Vagina (tissue), 2 donors: Measurements from ENCODE around the gene PRRT4. TPM values are rescaled to one million over a fixed set of nuclear protein-coding genes. Genes with fewer than 3 reads are reported as not detected.

Source experiments
- DNase-seq, 2 donors: peaks; one replicate each; pipeline ENCODE4 v3.0.0-alpha.2; 2017; ENCODE audit errors: extremely low spot score in 2 of 2
- H3K27ac ChIP-seq: fragments of 200-600 bp; sonication (generic); one replicate; pipeline ENCODE4 v1.5.1; 2019
- H3K27me3 ChIP-seq: fragments of 200-600 bp; sonication (generic); one replicate; pipeline ENCODE4 v1.5.1; 2019
- H3K36me3 ChIP-seq, 2 donors: fragments of 200-600 bp; sonication (generic); one replicate each; pipeline ENCODE4 v1.5.1; 2017 to 2019
- H3K4me1 ChIP-seq: fragments of 200-600 bp; sonication (generic); one replicate; pipeline ENCODE4 v1.5.1; 2019
- H3K4me3 ChIP-seq, 2 donors: fragments of 200-600 bp; sonication (generic); 1 replicate in 1 of 2; 2 replicates in 1 of 2; pipeline ENCODE4 v1.5.1; 2016 to 2019
- H3K9me3 ChIP-seq: fragments of 200-600 bp; sonication (generic); one replicate; pipeline ENCODE4 v1.5.1; 2019
- POLR2A ChIP-seq, 2 donors: fragments of 450-650 bp; IDR thresholded peaks; one replicate each; pipeline ENCODE4 v1.6.1; 2017; ENCODE audit warnings: antibody characterized with exemption in 2 of 2, mild to moderate bottlenecking in 2 of 2, moderate library complexity in 2 of 2
- POLR2AphosphoS5 ChIP-seq, 2 donors: sonication (generic); formaldehyde crosslinking; IDR thresholded peaks; one replicate each; pipeline ENCODE4 v1.9.0; 2017; ENCODE audit warnings: antibody characterized with exemption in 2 of 2, mild to moderate bottlenecking in 2 of 2, low read depth in 1 of 2; ENCODE audit not compliant: insufficient read depth in 1 of 2
- intact Hi-C: fragments of 100-400 bp; cut with DNase I; formaldehyde crosslinking; loops from one replicate; pipeline ENCODE4 v1.15.1; 2023
- total RNA-seq: library from RNA; depleted of rRNA; stranded (reverse); fragments of >200 nt; gene quantifications from one replicate; pipeline ENCODE4 v1.2.3, GENCODE V29; 2016
- TF ChIP-seq, protein P1 (sequence below), 3 experiments: fragments of 450-650 bp in 2 of 3; fragments of 200-600 bp in 1 of 3; sonication (generic) in 1 of 3; IDR thresholded peaks; one replicate each; pipeline ENCODE4 v1.5.1; 2017 to 2019; ENCODE audit warnings: antibody characterized with exemption in 3 of 3, mild to moderate bottlenecking in 2 of 3, moderate library complexity in 2 of 3

Gene PRRT4
- total RNA-seq, 1 donor from 2014 or later, result 7.6 TPM

DNA sequence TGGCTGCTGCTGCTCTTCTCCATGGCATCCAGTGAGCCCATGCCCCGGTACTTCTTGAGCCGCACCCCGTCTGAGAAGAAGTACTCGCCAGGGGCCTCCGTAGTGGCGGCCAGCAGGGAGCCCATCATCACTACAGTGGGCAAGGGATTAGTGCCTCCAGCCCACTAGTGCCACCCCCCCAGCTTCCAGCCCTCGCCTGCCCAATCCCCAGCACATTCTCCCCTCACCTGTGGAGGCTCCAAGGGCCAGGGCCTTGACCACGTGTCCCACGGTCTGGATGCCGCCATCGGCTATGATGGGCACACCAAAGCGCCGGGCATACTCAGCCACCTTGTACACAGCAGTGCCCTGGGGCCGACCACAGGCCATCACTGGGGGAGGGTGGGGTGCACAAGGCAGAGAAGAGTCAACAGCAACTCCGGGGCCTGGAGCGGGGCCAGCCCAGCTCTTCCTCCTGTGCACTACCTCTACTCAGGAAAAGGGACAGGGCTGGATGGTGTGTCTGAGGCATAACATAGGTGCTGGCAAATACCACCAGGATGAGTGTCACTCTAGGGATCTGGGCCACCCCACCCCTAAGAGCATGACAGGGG, 33.5 kb upstream of the PRRT4 start:
- no peak overlapping the region for H3K27ac ChIP-seq
- no peaks in the 10 kb centered on the region for H3K9me3 ChIP-seq
- intact Hi-C loops, result no loop called here
- no peak for DNase-seq
- no peaks in the 10 kb centered on the region for H3K4me1 ChIP-seq
- H3K4me3 ChIP-seq, result no peak overlapping the region
- peaks cover 4 to 68% of the 10 kb centered on the region in 2 donors for H3K36me3 ChIP-seq
- TF ChIP-seq POLR2A (IDR thresholded peaks at IDR 0.05) (no peak), POLR2AphosphoS5 (IDR thresholded peaks at IDR 0.05; ENCODE audit: insufficient read depth in 1 of 2, low read depth in 1 of 2) (no peak)
- TF ChIP-seq, protein P1, sequence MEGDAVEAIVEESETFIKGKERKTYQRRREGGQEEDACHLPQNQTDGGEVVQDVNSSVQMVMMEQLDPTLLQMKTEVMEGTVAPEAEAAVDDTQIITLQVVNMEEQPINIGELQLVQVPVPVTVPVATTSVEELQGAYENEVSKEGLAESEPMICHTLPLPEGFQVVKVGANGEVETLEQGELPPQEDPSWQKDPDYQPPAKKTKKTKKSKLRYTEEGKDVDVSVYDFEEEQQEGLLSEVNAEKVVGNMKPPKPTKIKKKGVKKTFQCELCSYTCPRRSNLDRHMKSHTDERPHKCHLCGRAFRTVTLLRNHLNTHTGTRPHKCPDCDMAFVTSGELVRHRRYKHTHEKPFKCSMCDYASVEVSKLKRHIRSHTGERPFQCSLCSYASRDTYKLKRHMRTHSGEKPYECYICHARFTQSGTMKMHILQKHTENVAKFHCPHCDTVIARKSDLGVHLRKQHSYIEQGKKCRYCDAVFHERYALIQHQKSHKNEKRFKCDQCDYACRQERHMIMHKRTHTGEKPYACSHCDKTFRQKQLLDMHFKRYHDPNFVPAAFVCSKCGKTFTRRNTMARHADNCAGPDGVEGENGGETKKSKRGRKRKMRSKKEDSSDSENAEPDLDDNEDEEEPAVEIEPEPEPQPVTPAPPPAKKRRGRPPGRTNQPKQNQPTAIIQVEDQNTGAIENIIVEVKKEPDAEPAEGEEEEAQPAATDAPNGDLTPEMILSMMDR (IDR thresholded peaks at IDR 0.05), result no peak
- H3K27me3 ChIP-seq, result no peaks in the 10 kb centered on the region

DNA sequence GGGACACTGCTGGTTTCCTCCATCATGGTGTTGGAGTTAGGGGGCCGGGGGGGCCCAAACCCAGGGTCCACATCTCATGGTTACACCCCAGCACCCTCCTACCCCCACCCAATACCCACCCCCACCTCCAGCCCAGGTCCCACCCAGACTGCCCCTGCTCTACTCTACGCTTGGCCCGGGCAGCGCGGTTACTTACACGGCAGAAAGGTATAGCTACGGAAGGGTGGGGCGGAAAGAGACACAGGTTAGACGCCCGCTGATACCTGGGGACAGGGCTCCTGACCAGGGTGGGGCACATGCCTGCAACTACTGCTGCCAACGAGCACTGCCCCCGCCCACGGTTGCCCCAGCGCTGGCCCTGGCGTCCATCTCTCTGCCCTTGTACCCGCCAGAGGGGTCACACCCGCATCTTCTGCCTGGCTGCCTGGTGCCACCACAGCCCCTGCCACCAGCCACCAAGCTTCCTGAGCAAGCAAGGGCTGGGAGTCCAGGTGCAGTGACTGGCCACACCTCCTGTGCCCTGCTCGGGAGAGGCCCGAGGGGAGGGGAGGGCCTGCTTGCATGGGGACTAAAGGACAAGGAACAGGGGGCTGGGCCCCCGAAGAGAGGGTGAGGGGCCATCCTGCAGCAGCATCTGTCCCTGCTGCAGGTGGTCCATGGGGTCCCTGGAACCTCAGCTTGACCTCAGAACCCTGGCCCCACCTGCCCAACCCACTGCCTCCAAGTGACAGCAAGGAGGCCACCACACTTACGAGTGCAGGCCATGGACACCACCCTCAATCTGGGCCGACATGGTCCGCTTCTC, 32.2 kb upstream of the PRRT4 start:
- DNase-seq, result no peak
- no peak overlapping the region for H3K4me3 ChIP-seq
- no peaks in the 10 kb centered on the region for H3K9me3 ChIP-seq
- H3K4me1 ChIP-seq, result no peaks in the 10 kb centered on the region
- peaks cover 4 to 62% of the 10 kb centered on the region in 2 donors for H3K36me3 ChIP-seq
- intact Hi-C loops, result no loop called here
- no peak overlapping the region for H3K27ac ChIP-seq
- H3K27me3 ChIP-seq, result no peaks in the 10 kb centered on the region
- TF ChIP-seq POLR2AphosphoS5 (IDR thresholded peaks at IDR 0.05; ENCODE audit: insufficient read depth in 1 of 2, low read depth in 1 of 2), result no peak
- TF ChIP-seq POLR2A (IDR thresholded peaks at IDR 0.05), result no peak
- TF ChIP-seq, protein P1 (IDR thresholded peaks at IDR 0.05), result no peak

DNA sequence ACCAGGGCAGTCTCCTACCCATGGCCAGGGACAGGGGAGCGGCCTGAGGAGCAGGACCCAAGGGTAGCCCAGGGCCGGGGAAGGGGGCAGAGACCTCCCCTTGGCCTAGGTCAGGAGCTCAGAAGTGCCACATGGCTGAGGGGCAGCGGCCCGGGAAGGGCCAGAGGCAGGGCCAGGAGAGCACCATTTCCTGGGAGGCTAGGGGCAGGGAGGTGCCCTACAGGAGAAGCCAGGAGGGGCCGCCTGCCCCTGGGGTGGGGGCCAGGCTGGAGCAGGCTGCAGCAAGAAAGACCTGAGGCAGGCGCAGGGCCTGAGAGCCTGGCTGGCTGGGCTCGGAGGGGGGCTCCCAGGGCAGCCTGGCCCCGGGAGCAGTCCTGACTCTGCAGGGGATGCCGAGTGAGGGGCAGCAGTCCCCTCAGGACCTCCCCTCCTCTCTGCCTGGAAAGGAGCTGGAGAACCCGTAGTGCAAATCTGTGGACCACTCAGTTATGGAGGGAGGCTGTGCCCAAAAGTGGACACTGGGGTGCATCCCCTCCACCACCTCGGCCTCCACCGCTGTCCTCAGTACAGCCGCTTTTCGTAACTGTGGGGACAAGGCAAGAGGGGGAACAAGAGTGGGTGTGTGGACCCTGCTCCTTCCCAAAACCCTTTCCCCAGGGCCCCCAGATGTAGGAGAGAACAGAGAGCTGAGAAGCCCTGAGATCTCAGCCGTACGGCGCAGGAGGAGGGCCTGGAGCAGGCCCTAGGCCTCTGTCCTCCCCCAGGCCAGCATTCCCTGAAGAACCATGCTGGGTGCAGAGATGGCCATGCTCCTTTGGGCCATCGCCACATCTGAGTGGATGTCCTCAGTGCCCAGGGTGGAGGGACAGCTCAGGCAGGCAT, 31.2 kb upstream of the PRRT4 start:
- intact Hi-C loops, result no loop called here
- H3K4me1 ChIP-seq, result no peaks in the 10 kb centered on the region
- no peaks in the 10 kb centered on the region for H3K9me3 ChIP-seq
- H3K27me3 ChIP-seq, result no peaks in the 10 kb centered on the region
- no peak overlapping the region for H3K27ac ChIP-seq
- no peak overlapping the region for H3K4me3 ChIP-seq
- peaks cover 0 to 54% of the 10 kb centered on the region in 2 donors for H3K36me3 ChIP-seq
- TF ChIP-seq POLR2AphosphoS5 (IDR thresholded peaks at IDR 0.05; ENCODE audit: insufficient read depth in 1 of 2, low read depth in 1 of 2), result no peak
- TF ChIP-seq, protein P1 (IDR thresholded peaks at IDR 0.05), result no peak
- no peak for TF ChIP-seq POLR2A (IDR thresholded peaks at IDR 0.05)
- no peak for DNase-seq

DNA sequence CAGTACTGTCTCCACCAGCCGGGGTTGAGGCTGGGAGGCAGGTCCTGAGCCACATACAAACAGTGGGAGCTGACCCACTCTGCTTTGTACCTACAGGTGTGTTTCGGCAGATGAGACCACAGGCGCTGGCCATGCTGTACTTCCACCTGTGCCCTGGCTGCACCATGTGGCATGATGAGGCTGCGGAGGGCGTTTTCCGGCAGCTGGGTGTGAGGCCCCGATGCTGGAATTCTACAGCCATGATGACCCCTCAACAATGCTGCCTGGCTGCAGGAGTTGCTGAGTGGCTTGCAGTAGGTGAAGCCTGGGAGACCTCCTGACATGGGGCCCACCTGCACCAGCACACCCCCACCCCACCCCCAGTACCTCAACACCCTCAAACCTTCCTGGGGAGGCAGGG, 30.3 kb upstream of the PRRT4 start:
- intact Hi-C loops, result no loop called here
- no peak for TF ChIP-seq POLR2AphosphoS5 (IDR thresholded peaks at IDR 0.05; ENCODE audit: insufficient read depth in 1 of 2, low read depth in 1 of 2)
- no peak for TF ChIP-seq POLR2A (IDR thresholded peaks at IDR 0.05)
- TF ChIP-seq, protein P1 (IDR thresholded peaks at IDR 0.05), result no peak

More for the DNA sequence above, 30.3 kb upstream of the PRRT4 start:
- H3K4me1 ChIP-seq, result peaks cover 5% of the 10 kb centered on the region
- no peak for DNase-seq
- H3K27me3 ChIP-seq, result no peaks in the 10 kb centered on the region
- peaks cover 0 to 45% of the 10 kb centered on the region in 2 donors for H3K36me3 ChIP-seq
- no peak overlapping the region for H3K4me3 ChIP-seq
- H3K9me3 ChIP-seq, result no peaks in the 10 kb centered on the region
- H3K27ac ChIP-seq, result no peak overlapping the region
